HL-60/S4 (cell line): ENCODE results near the gene BBC3.

Experiments
- in situ Hi-C: fragments of 300-500 bp; cut with MboI; formaldehyde crosslinking; loops from 2 replicates; pipeline ENCODE4 v1.14.3; 2022; ENCODE audit warnings: low sequenced_read_pairs

Gene BBC3

DNA sequence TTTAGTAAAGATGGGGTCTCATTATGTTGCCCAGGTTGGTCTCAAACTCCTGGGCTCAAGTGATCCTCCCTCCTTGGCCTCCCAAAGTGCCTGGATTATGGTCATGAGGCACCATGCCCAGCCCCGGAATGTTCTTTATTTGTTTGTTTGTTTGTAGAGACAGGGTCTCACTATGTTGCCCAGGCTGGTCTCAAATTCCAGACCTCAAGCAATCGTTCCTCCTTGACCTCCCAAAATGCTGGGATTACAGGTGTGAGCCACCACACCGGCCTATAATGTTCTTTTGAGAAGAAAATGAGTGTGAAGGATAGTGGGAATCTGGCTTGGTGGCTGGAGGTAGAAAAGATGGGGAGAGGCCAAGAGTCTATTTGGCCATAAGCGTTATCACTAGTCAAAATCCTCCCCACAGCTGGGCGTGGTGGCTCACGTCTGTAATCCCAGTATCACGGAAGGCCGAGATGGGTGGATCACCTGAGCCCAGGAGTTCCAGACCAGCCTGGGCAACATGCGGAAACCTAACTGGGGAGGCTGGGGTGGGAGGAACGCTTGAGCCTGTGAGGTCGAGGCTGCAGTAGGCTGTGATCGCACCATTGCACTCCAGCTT is 5.2 kb upstream of the BBC3 start:
- in situ Hi-C loops, result no loop called here

DNA sequence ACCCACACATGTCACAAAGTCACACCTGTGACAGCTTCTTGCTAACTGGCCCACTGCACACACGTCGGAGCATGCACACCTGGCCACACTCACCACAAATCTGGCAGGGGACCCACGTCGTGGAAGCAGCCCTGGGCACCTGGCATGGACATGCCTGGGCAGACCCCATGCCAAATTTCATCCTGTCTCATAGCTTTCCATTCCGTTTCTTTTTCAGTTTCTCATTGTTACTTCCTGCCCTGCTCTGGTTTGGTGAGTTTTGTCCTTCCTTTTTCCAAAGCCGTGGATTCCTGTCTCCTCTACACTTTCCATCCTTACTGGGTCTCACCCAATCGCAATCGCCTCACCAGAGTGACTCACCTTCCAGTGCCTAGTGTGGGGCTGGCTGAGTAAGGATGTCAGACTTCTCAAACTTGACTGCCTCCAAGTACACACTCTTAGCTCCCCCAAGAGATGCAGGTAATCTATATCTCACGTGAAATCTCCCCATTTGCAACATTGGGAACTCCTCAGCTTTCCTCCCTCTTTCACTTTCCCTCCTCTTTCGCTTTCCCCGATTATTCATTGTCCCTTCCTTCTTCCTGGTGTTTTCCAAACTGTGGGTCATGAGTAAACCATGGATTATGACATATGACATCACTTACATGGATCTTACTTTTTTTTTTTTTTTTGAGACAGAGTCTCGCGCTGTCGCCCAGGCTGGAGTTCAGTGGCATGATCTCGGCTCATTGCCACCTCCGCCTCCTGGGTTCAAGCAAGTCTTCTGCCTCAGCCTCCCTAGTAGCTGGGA is 1.6 kb upstream of the BBC3 start:
- in situ Hi-C loops, result no loop called here

DNA sequence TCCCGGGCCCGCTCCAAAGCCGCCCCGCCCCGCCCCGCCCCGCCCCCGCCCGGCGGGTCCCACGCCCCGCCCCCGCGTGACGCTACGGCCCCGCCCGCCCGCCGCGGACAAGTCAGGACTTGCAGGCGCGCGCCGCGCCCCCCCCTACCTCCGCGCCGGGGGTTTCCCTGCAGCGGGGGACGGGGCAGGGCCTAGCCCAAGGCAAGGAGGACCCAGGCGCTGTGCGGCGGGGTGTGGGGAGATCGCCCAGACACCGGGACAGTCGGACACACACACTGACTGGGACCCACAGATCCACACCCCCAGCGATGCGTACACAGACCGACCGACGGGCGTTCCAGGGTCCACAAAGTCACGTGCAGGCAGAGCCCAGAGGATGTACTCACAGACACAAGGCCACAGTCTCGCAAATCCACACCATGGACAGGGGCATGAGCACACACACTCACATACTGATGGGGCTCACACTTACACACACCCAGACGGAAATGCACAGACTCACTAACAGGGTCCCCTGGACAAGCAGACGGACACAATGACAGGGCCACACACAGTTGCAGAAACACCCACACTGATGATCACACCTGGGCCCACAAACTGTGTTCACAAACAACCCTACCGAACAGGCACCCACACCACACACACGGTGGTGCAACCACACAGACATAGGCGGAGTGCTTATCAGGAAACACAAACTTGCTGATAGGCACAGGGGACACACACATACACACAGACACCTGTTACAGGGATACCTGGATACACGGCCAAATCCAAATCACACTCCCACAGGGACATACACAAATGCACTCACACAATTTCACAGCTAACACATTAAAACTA is 436 bp upstream of the BBC3 start:
- in situ Hi-C loops, result no loop called here

DNA sequence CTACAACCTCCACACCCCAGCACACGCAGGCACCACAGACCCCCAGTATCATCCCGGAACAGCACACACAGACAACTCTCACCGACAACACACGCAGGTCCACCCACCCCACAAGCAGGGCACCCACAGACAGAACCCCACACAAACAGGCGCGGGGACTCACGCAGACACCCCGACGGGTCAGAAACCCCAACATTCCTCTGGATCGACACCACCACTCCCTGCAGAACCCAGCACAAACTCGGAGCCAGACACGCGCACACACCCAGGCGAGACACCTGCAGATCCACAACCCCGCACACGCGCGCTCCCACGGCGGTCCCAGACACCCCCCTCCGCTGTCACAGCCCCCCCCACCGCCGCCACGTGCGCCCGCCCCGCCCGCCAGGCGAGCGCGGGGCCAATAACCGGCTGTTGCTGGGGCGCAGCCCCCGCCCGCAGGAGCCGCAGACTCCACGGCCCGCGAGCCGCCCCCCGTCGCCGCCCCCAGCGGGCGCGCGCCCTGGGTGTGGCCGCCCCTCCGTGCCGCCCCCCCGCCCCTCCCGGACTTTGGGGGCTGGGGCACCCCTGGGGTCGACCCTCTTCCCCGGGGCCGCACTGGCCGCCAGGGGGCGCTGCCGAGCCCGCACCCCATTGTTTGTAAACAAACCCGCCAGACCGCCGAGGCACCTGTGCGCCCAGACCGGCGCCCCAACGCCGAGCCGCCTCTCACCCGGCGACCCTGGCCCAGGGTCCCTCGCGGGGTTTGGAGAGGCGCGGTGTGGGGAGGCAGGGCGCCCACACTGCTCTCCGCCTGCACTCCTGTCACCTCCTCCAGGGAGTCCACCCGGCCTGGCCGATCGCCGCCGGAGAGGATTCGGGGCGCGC is 712 bp downstream of the BBC3 start:
- in situ Hi-C loops, result no loop called here

DNA sequence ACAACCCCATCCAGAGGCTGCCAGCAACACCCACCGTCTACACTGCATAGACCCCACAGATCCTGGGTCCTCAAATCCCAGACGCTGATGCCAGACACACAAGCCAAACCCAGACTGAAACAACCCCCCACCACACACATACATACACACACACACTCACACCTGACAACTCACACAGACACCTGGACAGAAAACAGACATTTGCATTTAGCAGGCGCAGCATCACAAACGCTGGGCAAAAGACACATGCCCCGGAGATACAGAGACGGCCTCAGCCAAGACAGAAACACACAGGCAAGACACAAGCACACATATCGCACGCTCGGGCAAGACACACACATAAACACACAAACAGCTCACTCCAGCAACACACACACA is 1.3 kb downstream of the BBC3 start:
- in situ Hi-C loops, result no loop called here

DNA sequence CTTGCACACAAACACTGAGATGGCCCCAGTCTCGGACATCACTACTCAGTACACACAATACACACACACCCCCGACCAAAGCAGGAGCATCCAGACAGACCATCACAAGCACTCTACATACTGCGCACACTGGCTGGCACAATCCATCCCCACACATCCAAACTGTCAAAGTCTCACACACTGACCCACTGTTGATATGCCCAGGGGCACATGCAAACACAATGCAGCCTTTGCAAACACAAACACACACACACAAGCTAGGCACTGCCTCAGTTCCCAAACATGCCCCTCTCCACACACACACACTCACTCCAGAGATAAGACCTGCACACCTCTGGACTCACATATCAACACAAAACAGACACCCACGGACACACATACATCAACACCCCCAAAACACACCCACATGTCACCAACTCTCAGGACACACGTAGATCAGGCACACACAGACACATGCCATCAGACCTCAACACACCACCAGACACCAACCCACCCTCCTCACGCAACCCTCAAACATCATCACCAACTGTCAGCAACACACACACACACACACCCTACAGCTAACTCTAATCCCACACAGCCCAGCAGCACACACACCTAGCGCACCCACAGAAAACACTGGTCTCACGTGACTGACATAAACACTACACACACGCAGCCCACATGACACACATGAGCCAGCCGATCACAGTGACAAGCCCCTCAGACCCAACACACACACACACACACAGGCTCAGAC is 1.9 kb downstream of the BBC3 start:
- in situ Hi-C loops, result no loop called here

DNA sequence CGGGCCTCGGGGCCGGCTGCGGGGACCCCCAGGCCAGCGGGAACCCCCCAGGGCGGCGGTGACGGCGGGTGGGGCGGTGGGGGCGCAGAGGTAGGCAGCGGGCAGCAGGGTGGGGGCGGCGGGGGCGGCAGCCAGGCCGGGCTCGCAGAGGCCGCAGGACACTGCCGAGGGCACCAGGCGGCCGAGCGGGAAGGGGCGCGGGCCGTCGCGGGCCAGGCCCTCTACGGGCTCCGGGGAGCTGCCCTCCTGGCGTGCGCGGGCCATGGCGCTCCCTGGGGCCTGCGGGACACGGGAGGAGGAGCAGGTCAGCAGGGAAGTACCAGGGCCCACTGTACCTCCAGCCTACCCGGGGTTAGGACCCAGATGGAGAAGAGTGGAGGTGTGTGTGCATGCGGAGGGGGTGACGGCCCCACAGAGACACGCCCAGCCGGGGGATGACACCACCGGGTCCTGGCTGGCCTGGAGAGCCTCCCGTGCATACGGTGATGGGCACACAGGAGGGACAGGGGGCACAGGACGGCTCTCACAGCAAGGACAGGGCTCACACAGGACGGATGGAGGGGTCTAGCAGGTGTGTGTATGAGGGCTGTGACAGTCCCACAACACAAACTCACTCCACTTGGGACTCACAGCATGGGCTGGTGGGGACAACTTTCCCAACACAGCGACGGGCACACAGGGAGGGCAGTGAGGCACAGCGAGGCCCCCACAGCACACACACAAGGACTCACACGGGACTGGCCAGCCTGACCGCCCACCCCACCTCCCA is 2.6 kb downstream of the BBC3 start:
- in situ Hi-C loops, result no loop called here

DNA sequence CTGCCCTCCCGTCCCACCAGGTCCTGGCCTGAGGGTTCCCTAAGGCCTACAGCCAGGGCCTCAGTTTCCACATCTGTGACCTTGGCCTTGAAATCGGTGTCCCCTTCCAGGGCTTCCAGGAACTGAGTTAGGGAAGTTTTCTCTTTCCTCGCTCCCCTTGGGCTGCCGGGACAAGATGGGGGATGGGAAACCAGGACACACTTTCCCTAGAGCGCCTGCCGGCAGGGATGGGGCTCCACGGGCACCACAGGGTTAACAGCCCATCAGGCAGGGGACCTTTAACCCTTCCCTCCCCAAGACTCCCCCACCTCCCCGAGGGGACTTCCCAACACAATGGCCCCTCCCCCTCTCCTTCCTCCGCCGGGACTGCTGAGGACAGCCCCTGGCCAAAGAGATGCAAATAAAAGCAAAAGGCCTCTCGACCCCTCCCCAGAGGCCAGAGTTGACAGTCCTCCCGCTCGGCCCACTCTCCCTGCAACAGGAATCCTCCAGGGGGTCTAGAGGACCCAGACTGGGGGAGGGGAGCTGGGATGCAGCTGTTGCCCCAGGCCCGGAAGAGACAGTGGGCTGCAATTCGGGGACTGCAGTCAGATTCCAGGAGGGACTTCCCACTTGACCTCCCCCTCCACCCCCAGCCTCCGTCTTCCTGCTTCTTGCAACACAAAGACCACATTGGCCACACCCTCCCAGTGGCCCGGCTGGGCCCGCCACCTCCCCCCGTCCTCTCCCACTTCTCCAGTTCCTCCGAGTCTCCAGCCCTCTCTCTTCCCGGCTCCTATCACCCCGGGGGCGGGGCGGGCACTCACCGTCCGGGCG is 3.4 kb downstream of the BBC3 start:
- in situ Hi-C loops, result no loop called here

DNA sequence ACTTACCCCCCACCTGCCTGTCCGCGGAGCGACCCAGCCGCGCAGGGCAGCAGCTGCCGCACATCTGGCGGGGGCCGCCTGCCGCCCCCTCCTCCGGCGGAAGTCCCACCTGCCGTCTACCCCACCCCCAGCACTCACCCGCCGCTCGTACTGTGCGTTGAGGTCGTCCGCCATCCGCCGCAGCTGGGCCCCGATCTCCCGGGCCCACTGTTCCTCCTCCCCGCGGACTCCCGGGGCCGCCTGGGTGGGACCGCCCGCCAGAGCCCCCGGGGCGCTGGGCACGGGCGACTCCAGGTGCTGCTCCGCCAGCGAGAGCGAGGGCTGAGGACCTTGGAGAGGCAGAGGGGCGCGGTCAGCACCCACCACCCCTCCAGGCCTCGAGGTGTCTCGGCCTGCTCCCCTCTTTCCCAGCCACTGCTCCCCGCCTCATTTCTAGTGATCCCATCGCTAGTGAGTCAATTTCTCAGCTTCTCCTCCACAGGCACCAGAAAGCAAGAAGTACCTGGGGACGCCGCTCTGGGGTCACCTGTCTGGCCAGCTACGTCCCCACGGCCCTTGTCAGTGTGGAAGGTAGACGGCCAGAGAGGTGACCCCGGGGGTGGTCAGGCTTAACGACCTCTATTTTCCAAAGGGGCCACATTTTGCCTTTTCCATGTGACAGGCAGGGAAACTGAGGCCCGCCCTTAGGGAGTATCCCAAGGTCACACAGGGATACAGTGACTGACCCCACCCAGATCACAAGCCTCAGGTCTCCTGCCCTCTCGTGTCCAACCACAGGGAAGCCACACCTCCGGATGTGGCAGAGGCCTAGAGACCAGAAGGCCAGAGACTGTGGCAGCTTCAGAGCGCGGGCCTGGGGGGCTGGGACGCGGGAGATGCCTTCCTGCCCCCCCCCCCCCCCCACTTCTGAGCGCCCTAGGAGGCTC is 4.3 kb downstream of the BBC3 start:
- in situ Hi-C loops, result no loop called here

DNA sequence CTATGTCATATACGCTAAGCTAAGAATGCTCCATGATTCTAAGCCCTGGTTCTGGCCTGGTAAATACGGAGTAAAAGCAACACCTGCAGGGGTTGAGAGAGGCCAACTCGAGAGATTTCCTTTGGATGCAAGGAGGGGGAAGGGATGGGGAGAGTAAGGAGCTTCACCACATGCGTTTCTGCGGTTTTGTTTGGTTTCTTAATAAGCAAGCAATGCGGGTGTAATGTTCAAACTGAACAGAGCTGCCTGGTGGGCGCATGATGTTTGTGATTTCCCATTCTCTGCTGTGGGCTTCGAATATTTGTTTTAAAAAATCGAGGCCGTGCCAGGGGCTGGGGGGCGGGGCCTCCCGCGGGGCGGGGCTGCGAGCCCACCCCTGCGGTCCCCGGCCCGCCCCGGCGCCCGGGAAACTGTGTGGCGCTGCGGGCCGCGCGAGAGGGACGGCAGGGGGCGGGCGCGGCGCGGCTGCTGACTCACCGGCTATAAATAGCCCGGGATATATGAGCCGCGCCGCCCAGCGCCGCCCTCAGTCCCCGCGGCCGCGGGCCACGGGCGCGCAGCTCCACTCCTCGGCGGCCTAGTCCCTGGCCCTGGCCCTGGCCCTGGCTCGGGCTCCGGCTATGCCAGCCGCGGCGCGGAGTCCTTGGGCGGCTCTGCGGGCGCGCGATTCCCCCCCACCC is 5.1 kb downstream of the BBC3 start:
- in situ Hi-C loops, result no loop called here

DNA sequence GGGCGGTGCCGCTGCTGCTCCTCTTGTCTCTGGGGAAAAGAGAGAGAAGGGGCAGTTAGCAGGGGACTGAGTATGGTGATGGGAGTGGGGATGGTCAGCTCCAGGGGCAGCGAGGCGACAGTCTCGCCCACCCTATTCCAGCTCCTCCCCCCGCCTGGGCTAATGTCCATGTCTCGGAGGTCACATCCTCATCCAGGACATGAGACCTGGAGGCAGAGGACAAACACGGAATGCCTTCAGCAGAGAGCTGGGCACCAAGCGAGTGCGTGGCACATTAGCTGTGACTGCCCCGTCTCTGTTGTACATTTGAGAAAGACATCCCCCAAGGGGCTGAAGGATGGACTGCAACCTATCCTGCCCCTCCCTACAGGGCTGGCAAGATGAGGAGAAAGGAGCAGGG is 9.1 kb downstream of the BBC3 start:
- in situ Hi-C loops, result no loop called here

DNA sequence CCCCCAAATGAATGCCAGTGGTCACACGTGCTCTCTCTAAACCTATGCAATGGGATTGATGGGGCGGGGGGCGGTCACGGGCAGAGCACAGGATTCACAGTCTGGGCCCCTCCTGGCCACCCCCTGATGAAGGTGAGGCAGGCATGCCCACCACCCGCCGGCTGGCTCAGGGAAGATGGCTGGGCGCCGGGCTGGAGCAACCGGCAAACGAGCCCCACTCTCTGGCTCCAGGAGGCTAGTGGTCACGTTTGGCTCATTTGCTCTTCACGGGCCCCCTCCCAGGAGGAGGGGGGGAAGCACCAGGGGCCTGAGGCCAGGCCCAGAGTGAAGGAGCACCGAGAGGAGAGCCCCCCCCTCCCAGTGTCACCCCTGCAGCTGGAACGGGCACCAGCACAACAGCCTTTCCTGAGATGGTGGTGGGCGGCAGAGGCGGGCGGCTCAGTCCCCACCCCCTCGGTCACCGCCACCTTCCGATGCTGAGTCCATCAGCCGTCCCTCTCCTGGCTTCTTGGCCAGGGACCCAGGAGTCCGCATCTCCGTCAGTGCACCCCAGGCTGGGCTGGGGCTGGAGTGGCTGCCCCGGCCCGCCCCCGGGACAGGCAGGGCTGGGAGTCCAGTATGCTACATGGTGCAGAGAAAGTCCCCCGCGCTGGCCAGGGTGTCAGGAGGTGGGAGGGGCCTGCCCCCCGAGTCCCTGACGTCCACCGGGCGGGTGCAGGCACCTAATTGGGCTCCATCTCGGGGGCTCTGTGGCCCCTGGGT is 9.7 kb downstream of the BBC3 start:
- in situ Hi-C loops, result no loop called here

DNA sequence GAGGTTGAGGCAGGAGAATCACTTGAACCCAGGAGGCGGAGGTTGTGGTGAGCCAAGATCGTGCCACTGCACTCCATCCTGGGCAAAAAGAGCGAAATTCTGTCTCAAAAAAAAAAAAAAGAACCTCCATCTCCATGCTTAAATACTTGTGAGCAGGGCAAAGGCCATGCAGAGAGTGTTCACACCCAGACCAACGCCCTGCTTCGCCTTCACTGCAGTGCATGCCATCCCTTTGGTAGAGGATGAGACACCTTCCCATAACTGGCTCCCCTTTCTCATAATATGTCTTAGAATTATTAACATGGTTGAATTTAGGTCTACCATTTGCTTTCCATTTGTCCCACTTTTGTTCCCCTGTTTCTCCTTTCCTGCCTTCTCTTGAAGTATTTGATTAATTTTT is 15.4 kb downstream of the BBC3 start:
- in situ Hi-C loops, result no loop called here

DNA sequence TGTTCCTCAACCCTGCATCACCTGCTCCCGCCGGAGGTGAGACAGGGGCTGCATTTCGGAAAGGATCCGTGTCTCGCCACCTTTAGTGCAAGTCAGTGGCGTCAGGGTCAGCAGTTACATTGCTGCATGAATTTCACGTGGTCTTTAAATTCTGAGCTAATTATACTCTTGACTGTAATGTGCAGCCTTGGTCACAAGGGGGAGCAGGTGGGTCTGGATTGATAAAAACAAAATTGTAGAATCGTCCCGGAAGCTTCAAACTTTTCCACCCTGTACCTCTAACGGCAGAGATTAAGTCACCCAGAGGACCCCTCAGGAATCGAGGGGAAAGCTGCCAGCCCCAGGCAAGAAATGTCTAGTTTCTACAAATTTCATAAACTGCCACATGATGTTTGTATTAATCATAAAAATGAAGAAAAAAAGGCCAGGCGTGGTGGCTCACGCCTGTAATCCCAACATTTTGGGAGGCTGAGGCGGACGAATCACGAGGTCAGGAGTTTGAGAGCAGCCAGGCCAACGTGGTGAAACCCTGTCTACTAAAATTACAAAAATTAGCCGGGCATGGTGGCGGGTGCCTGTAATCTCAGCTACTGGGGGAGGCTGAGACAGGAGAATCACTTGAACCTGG is 20.2 kb downstream of the BBC3 start:
- in situ Hi-C loops, result no loop called here

DNA sequence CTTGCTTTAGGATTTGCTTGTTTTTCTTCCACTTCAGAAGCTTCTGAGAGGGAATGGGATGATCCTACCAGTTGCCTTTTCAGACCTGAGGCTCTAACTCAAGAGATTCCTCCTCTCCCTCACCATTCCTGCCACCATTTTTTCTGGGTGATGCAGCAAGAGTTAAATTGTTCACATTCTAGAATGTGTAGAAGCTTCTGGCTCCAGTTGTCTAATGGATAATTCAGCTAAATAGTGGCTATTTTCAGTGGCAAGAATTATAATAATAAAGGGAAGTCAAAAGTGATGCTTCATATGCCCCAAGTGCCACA is 20.9 kb downstream of the BBC3 start:
- in situ Hi-C loops, result no loop called here
